Hepatocyte (in vitro differentiated cells): ENCODE data around the gene SMAD3. TPM values are rescaled to one million over a fixed set of nuclear protein-coding genes. Genes with fewer than 3 reads are reported as not detected.

Experiments
- DNase-seq: peaks from one replicate; pipeline ENCODE4 v3.0.0-alpha.2; 2016; ENCODE audit warnings: low spot score
- H2AFZ ChIP-seq: fragments of 200-600 bp; sonication (generic); 2 replicates; pipeline ENCODE4 v1.6.0; 2016; ENCODE audit warnings: antibody characterized with exemption, mild to moderate bottlenecking
- H3K27ac ChIP-seq: fragments of 200-600 bp; sonication (generic); 2 replicates; pipeline ENCODE4 v1.5.1; 2016; ENCODE audit warnings: mild to moderate bottlenecking
- H3K27me3 ChIP-seq: fragments of 200-600 bp; sonication (generic); 2 replicates; pipeline ENCODE4 v1.6.1; 2016
- H3K36me3 ChIP-seq: fragments of 200-600 bp; sonication (generic); replicated peaks from 2 replicates; pipeline ENCODE4 v1.5.1; 2016; ENCODE audit warnings: low read depth; ENCODE audit not compliant: insufficient read depth
- H3K4me1 ChIP-seq: fragments of 200-600 bp; sonication (generic); 2 replicates; pipeline ENCODE4 v1.5.1; 2016; ENCODE audit warnings: mild to moderate bottlenecking, moderate library complexity; ENCODE audit not compliant: insufficient read depth
- H3K4me2 ChIP-seq: fragments of 200-600 bp; sonication (generic); 2 replicates; pipeline ENCODE4 v1.6.0; 2016
- H3K4me3 ChIP-seq: fragments of 200-600 bp; sonication (generic); 2 replicates; pipeline ENCODE4 v1.5.1; 2016; ENCODE audit warnings: mild to moderate bottlenecking
- H3K79me2 ChIP-seq: fragments of 200-600 bp; sonication (generic); 2 replicates; pipeline ENCODE4 v1.6.0; 2017; ENCODE audit warnings: mild to moderate bottlenecking
- H3K9me2 ChIP-seq: fragments of 200-600 bp; sonication (generic); replicated peaks from 2 replicates; pipeline ENCODE4 v1.6.0; 2017; ENCODE audit warnings: mild to moderate bottlenecking; ENCODE audit not compliant: insufficient read depth
- H3K9me3 ChIP-seq: fragments of 200-600 bp; sonication (generic); 2 replicates; pipeline ENCODE4 v1.5.1; 2016; ENCODE audit warnings: low read depth, mild to moderate bottlenecking
- H4K20me1 ChIP-seq: fragments of 200-600 bp; sonication (generic); 2 replicates; pipeline ENCODE4 v1.6.0; 2016; ENCODE audit warnings: mild to moderate bottlenecking; ENCODE audit not compliant: insufficient read depth, poor library complexity, severe bottlenecking
- CTCF ChIP-seq: fragments of 200-600 bp; sonication (generic); IDR thresholded peaks from 2 replicates; pipeline ENCODE4 v1.5.1; 2016; ENCODE audit warnings: antibody characterized with exemption, mild to moderate bottlenecking; ENCODE audit not compliant: poor library complexity
- EZH2 ChIP-seq: fragments of 200-600 bp; sonication (generic); IDR thresholded peaks from 2 replicates; pipeline ENCODE4 v1.6.1; 2016; ENCODE audit warnings: antibody characterized with exemption, mild to moderate bottlenecking, borderline replicate concordance
- EZH2phosphoT487 ChIP-seq: fragments of 200-600 bp; sonication (generic); IDR thresholded peaks from one replicate; pipeline ENCODE4 v1.6.1; 2018; ENCODE audit warnings: antibody characterized with exemption, mild to moderate bottlenecking, low read depth, moderate library complexity; ENCODE audit not compliant: unreplicated experiment, severe bottlenecking
- WGBS: methylation state at CpG from one replicate; pipeline ENCODE4 v1.1.6; 2016; ENCODE audit warnings: low lambda C conversion rate; ENCODE audit errors: missing lambda C conversion rate; 5-methylcytosine and 5-hydroxymethylcytosine counted together
- polyA plus RNA-seq: library from polyadenylated mRNA; unstranded; fragments of >200 nt; fragmentation: Nextera tagmentation; extraction: Ambion mirVana; gene quantifications from 2 replicates; pipeline ENCODE4 v1.2.1, GENCODE V29; 2016
- total RNA-seq: library from RNA; depleted of rRNA; stranded (reverse); fragments of >200 nt; gene quantifications from 2 replicates; pipeline ENCODE4 v1.2.3, GENCODE V29; 2014

Gene SMAD3
- total and polyA plus RNA-seq, 2 experiments from 2014 or later = 24.7 to 32.2 TPM

- H3K9me3 ChIP-seq = no peaks in the 10 kb centered on the region
- H3K4me2 ChIP-seq = no peak overlapping the region
- 73% methylated on average over 3 of the region's 3 CpGs for WGBS
- H4K20me1 ChIP-seq = peaks cover 18% of the 10 kb centered on the region
- no peaks in the 10 kb centered on the region for H3K36me3 ChIP-seq
- peak overlapping the region; percentile 82 for H3K27ac ChIP-seq
- H2AFZ ChIP-seq = no peak overlapping the region
- H3K9me2 ChIP-seq = no peaks in the 10 kb centered on the region
- H3K27me3 ChIP-seq = no peaks in the 10 kb centered on the region
- peaks cover 92% of the 10 kb centered on the region for H3K79me2 ChIP-seq
- no peak for DNase-seq
- H3K4me1 ChIP-seq = peaks cover 82% of the 10 kb centered on the region
- TF ChIP-seq EZH2phosphoT487 (no peak), EZH2 (no peak), CTCF (no peak)
- no peak overlapping the region for H3K4me3 ChIP-seq
These were observed 58.7 kb downstream of the SMAD3 start for GRCh38 chr15:67124111-67124510.

GRCh38 chr15:67124911-67125588 is 59.6 kb downstream of the SMAD3 start:
- Histone ChIP-seq H2AFZ (no peak overlapping the region), H3K27ac (peak overlapping the region; percentile 82), H3K4me1 (peaks cover 73% of the 10 kb centered on the region), H3K4me2 (peak overlapping the region; percentile 53), H3K9me2 (no peaks in the 10 kb centered on the region), H3K36me3 (no peaks in the 10 kb centered on the region), H3K4me3 (no peak overlapping the region), H4K20me1 (peaks cover 19% of the 10 kb centered on the region), H3K79me2 (peaks cover 93% of the 10 kb centered on the region), H3K27me3 (no peaks in the 10 kb centered on the region), H3K9me3 (no peaks in the 10 kb centered on the region)
- TF ChIP-seq EZH2phosphoT487 (no peak), EZH2 (no peak), CTCF (no peak)
- WGBS = 72% methylated on average over 13 of the region's 13 CpGs
- no peak for DNase-seq

- Histone ChIP-seq H3K9me2 (no peaks in the 10 kb centered on the region), H3K4me1 (peaks cover 65% of the 10 kb centered on the region), H2AFZ (no peak overlapping the region), H3K9me3 (no peaks in the 10 kb centered on the region), H3K4me3 (no peak overlapping the region), H3K4me2 (peak overlapping the region; percentile 53), H3K36me3 (no peaks in the 10 kb centered on the region), H3K79me2 (peaks cover 94% of the 10 kb centered on the region), H4K20me1 (peaks cover 24% of the 10 kb centered on the region), H3K27ac (peak overlapping the region; percentile 82), H3K27me3 (no peaks in the 10 kb centered on the region)
- no peak for TF ChIP-seq CTCF
- TF ChIP-seq EZH2 = no peak
- TF ChIP-seq EZH2phosphoT487 = no peak
- WGBS = 61% methylated on average over 20 of the region's 20 CpGs
- peak; percentile 68 for DNase-seq
These were observed 60.4 kb downstream of the SMAD3 start for GRCh38 chr15:67125589-67126502.
